ENCODE data around the gene PROZ. TPM values are rescaled to one million over a fixed set of nuclear protein-coding genes. Genes with fewer than 3 reads are reported as not detected.

The PROZ gene, protein sequence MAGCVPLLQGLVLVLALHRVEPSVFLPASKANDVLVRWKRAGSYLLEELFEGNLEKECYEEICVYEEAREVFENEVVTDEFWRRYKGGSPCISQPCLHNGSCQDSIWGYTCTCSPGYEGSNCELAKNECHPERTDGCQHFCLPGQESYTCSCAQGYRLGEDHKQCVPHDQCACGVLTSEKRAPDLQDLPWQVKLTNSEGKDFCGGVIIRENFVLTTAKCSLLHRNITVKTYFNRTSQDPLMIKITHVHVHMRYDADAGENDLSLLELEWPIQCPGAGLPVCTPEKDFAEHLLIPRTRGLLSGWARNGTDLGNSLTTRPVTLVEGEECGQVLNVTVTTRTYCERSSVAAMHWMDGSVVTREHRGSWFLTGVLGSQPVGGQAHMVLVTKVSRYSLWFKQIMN
- not detected for total RNA-seq
- not detected for polyA plus RNA-seq
- long read RNA-seq, donor 1, result 0 reads
- long read RNA-seq, donor 2, result 0 reads

DNA sequence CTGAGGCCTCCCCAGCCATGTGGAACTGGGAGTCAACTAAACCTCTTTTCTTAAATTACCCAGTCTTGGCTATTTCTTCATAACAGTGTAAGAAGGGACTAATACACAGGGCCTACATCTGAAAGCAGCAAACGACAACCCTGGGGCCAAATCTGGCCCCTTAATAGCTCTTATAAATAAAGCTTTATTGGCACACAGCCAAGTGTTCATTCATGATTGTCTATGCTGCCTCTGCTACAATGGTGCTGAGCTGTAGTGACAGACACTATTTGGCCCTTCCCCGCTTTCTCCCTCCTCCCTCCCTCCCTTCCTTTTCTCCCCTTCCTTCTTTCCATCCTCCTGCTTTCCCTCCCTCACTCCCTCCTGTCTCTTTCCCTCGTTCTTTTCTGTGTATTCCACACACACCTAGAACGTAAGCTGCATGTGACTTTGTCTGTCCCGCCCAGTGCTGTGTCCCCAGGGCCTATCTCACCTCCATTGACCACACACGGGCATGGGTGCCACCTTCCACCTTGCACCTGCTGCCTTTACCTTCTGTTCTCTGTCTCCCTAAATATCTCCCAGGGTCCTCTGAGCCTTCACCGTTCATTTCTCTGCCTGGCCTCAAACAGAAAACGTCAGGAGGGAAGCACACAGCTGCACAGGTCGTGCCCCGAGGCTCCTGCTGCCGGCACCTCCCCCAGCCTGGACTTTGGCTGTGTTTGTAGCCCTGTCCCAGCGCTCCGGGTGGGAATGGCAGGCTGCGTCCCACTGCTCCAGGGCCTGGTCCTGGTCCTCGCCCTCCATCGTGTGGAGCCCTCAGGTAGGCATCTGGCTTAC, at the start of gene PROZ:
Gene PROZ, plus strand, starts transcription at position 720 of the 819 bp plus-strand sequence. Its CDS starts 13 bp downstream, at position 733.
- DNase-seq (no peak), ATAC-seq (no peak)
- peaks cover 0 to 8% (median 3%) of the 10 kb centered on the region in 3 donors for H3K27me3 ChIP-seq (ENCODE audit: insufficient read depth in 3 of 3, low read length in 2 of 3)
- no peaks in the 10 kb centered on the region for H3K36me3 ChIP-seq (ENCODE audit: insufficient read depth in 1 of 2, low read depth in 1 of 2)
- H3K27ac ChIP-seq, result no peak within 1 kb of the TSS
- intact Hi-C loops (cut with DNase I), result loop anchor here (5.0 kb wide), 1 partner anchor 49 kb away; the partner anchor contains the start of genes CUL4A (in 2 of the 2) and PCID2 (in 2 of the 2)
- peaks cover 3% of the 10 kb centered on the region for H3K4me1 ChIP-seq
- H3K9me3 ChIP-seq, result no peaks in the 10 kb centered on the region
- TF ChIP-seq, protein P1, sequence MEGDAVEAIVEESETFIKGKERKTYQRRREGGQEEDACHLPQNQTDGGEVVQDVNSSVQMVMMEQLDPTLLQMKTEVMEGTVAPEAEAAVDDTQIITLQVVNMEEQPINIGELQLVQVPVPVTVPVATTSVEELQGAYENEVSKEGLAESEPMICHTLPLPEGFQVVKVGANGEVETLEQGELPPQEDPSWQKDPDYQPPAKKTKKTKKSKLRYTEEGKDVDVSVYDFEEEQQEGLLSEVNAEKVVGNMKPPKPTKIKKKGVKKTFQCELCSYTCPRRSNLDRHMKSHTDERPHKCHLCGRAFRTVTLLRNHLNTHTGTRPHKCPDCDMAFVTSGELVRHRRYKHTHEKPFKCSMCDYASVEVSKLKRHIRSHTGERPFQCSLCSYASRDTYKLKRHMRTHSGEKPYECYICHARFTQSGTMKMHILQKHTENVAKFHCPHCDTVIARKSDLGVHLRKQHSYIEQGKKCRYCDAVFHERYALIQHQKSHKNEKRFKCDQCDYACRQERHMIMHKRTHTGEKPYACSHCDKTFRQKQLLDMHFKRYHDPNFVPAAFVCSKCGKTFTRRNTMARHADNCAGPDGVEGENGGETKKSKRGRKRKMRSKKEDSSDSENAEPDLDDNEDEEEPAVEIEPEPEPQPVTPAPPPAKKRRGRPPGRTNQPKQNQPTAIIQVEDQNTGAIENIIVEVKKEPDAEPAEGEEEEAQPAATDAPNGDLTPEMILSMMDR (IDR thresholded peaks at IDR 0.05), result no peak
- no peak within 1 kb of the TSS for H3K4me3 ChIP-seq
- 53 to 57% (median 57%) methylated on average over 16 of the region's 16 CpGs for WGBS, 3 donors

DNA sequence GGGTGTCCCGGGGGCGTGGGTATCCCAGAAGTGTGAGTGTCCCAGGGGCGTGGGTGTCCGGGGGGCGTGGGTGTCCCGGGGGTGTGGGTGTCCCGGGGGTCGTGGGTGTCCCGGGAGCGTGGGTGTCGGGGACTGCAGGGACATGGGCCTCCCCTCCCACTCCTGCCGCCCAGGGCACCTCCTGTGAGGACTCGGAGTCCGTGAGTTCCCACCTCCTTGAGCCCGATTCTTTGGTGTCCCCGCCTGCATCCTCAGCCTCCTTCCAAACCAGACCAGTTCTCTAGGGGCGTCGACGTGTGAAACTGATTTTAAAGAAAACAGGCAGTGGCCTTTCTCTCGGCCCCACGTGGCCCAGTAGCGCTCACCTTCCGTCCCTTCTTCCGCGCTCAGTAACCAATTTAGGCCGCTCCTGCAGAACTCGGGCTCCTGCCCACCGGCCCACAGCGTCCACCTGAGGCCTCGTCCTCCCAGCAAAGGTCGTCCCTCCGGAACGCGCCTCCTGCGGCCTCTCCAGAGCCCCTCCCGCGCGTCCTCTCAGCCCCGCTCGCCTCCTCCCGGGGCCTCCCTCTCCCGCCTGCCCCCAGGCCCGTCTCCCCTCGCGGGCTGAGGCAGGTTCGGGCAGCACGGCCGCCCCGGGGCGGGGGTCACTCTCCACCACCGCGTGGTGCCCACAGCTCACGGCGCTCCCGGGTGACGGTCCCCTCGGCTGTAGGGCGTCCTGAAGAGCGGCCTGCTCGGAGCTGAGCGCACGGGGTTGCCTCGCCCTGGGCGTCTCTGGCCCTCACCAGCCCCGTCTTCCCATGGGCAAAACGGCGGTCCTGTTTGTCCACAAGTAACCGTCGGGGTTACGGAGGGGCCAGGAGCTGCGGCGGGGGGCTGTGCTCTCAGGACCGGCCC, 49.0 kb upstream of the PROZ start:
- WGBS, 3 donors, result 45 to 48% (median 48%) methylated on average over 66 to 73 of the region's 73 CpGs
- H3K27me3 ChIP-seq (ENCODE audit: insufficient read depth in 3 of 3, low read length in 2 of 3), result peaks cover 0 to 41% (median 26%) of the 10 kb centered on the region in 3 donors
- no peaks in the 10 kb centered on the region for H3K36me3 ChIP-seq (ENCODE audit: insufficient read depth in 1 of 2, low read depth in 1 of 2)
- ATAC-seq, result peak in 1 of 4 donors; percentile 19
- no peaks in the 10 kb centered on the region for H3K4me1 ChIP-seq
- DNase-seq, result peak; percentile 7 to 44
- H3K27ac ChIP-seq, result no peak overlapping the region
- H3K4me3 ChIP-seq, result no peak overlapping the region
- TF ChIP-seq, protein P1 (IDR thresholded peaks at IDR 0.05), result no peak
- H3K9me3 ChIP-seq, result no peaks in the 10 kb centered on the region
- intact Hi-C loops (cut with DNase I), result no loop called here

DNA sequence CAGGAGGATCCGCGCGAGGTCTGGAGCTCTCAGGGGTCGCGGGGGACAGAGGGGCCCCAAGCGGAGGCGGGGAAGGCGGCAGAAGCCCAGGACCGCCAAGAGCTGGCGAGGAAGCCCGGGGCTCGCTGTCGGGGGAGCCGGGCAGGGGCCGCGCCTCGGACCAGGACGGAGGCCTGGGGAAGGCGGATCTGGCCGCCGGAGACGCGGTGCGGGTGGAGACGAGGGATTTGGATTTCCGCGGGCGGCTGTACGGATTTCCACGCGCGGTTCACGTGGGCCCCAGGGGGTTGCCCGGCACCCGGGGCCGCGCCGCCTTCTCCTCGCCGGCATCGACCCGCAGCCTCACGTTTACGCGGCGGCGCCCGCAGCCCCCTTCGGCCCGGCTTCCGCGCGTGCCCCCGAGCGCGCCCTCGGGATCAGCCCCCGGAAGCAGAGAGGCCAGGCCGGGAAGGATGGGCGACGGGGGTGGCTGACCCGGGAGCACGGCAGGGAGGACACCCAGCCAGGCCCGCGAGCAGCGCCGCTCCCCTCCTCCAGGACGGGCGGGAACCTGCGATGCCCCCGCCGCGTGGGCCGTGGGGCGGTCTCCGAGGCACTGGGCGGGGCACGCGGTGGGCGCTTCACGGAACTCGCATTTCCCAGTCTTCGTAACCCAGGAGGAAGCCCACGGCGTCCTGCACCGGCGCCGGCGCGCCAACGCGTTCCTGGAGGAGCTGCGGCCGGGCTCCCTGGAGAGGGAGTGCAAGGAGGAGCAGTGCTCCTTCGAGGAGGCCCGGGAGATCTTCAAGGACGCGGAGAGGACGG, 48.2 kb upstream of the PROZ start:
- ATAC-seq (peak in 1 of 4 donors; percentile 33), DNase-seq (peak in 1 of 2 donors; percentile 47)
- 1 to 3% (median 2%) methylated on average over 38 to 99 of the region's 99 CpGs for WGBS, 3 donors
- no peaks in the 10 kb centered on the region for H3K4me1 ChIP-seq
- H3K9me3 ChIP-seq, result no peaks in the 10 kb centered on the region
- TF ChIP-seq, protein P1 (IDR thresholded peaks at IDR 0.05), result no peak
- no peak overlapping the region for H3K27ac ChIP-seq
- intact Hi-C loops (cut with DNase I), result no loop called here
- H3K36me3 ChIP-seq (ENCODE audit: insufficient read depth in 1 of 2, low read depth in 1 of 2), result no peaks in the 10 kb centered on the region
- H3K27me3 ChIP-seq (ENCODE audit: insufficient read depth in 3 of 3, low read length in 2 of 3), result peaks cover 0 to 45% (median 26%) of the 10 kb centered on the region in 3 donors
- peak overlapping the region; percentile 58 for H3K4me3 ChIP-seq

All from psoas muscle (tissue), 8 donors.